HG03196 (cell line): ENCODE results near the gene HSPA9.

Experiments
- ATAC-seq: cut with Tn5 transposase; IDR thresholded peaks from one replicate; pipeline ENCODE4 v1.9.1; 2021; ENCODE audit not compliant: unreplicated experiment

The HSPA9 gene

GRCh38 chr5:138575194-138576015 is at the start of gene HSPA9:
HSPA9 (minus strand) TSS chr5:138575401; CDS start chr5:138575318, 83 bp downstream.
- peak; percentile 89 for ATAC-seq

DNA sequence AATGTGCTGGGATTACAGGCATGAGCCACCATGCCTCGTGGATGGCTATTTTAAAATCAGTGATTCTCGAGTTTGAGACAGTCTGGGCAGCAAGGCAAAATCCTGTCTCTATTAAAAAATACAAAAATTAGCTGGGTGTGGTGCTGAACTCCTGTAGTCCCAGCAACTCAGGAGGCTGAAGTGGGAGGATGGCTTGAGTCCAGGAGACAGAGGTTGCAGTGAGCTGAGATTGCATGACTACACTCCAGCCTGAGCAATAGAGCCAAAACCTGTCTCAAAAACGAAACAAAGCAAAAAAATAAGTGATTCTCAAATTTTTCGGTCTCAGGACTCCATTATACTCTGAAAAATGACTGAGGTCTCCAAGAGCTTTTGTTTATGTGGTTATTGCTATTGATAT is 47.9 kb upstream of the HSPA9 start:
- no peak for ATAC-seq

DNA sequence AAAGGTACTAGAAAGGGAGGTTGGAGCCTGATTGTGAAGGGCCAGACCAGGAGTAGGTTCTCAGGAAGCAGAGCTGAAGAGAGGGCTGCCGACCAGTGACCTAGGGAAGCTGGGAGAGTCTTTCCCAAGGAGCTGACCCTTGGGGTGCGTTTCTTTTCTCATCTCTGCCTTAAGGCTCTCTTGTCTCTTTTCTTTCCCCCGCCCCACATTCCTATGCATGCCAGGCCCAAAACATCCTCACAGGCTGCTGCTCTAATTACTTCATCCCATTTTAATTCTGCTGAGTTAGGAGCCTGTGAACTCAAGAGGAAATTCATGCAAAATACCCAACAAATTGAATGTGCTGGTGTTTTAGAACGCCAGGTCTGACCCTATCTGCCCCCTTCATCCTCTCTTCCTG is 46.9 kb upstream of the HSPA9 start:
- ATAC-seq: no peak

DNA sequence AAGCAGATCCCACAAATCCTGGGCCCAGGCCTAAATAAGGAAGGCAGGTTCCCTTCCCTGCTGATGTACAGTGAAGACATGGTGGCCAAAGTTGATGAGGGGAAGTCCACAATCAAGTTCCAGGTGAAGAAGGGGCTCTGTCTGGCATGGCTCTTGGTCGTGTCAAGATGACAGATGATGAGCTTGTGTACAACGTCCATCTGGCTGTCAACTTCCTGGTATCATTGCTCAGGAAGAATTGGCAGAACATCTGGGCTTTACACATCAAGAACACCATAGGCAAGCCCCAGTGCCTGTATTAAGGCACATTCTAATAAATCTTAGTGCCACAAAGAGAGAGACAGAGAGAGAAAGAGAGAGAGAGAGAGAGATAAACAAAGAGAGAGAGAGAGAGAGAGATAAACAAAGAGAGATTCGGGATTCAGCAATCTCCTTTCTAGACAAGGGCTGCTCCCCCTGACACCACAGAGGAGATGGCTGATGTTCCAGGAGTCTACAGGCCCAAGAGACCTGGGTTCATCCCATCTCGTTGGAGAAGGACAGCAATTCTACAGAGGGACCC is 45.5 kb upstream of the HSPA9 start:
- ATAC-seq: no peak

DNA sequence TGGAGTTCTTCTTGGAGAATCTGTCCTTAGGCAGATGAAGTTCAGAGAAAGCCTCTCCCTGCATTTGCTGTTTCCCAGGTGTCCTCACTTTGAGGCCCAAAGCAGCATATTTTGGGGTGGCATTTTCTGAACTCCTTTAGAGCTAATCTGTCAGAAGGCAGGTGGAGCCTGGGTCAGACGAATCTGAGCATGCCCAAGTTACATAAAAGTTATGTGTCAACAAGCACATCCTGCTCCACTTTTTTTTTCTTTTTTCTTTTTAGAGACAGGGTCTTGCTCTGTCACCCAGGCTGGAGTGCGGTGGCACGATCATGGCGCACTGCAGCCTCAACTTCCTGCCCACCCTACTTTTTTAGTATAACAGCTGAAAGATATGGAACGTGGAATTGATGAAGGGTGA is 41.3 kb upstream of the HSPA9 start:
- no peak for ATAC-seq

DNA sequence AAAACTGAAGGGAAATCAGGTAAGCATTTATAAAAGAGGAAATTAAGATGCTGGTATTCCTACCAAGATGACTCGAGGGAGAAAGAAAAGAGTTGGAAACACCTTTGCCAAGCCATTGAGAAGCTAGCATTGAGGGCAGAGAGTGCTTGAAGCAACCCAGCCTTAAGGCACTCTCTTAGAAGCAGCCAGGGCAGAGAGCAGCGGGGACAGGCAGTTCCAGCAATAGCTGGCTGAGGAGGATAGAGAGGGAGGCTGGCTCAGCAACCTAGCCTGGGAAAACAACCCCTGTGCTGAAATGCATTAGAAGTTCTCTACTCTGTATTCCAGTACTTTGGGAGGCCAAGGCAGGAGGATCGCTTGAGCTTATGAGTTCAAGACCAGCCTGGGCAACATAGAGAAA is 40.3 kb upstream of the HSPA9 start:
- no peak for ATAC-seq

DNA sequence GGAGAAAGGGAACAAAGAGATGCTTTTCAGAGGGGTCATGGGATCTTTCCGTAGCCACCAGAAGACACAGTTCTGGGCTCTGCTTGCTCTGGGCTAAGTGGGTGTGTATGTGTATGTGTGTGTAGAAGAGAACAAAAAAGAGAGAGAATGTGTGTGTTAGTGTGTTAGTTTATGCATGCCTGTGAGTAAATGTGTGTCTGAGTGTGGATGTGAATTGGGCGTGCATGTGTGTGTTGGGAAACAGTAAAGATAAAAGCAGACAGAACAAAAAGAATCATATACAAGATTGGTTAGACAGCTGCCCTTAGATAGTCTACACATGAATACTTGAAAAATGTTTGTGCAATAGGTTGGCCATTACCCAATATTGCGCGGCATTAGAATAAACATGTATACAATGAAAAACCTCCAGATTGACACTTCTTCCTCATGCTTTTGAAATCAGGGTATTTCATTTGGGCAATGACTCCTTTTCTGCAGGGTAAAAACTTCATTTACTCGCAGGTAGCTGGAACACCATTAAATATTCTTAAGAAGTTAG is 36.5 kb upstream of the HSPA9 start:
- ATAC-seq: no peak

DNA sequence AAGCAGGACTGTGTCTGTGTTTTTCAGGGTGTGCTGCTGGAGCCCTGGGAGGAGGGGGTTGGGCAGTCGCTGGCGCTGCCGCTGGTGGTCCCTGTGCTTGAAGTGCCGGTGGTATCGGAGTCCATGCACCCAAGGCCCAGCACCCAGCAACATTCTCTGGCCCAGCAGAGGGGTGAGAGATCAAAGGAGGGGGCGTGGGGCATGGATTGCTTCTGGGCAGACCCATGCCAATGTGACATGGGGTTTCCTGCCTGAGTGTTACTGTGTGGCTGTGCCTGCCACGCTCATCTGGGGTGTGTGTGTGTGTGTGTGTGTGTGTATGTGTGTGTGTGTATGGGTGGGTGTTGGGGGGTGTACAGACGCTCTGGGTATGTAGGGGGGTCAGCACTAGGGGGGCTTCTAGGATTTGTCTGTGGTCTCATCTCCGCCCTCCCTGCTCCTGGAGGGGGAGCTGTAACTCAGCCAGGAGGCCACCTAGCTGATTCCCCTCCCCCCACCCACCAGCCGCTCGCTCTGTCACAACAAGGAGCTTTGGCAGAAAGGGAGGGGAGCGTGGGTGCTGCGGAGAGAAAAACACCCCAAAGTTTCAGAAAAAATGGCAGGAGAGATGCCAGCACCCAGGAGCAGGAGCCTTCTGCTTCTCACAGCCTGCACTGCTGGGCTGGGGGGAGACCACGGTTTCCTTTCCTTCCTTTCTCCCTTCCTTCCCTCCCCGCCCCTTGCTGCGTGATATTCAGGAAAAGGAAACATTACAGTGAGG is 35.9 kb upstream of the HSPA9 start:
- ATAC-seq: no peak

DNA sequence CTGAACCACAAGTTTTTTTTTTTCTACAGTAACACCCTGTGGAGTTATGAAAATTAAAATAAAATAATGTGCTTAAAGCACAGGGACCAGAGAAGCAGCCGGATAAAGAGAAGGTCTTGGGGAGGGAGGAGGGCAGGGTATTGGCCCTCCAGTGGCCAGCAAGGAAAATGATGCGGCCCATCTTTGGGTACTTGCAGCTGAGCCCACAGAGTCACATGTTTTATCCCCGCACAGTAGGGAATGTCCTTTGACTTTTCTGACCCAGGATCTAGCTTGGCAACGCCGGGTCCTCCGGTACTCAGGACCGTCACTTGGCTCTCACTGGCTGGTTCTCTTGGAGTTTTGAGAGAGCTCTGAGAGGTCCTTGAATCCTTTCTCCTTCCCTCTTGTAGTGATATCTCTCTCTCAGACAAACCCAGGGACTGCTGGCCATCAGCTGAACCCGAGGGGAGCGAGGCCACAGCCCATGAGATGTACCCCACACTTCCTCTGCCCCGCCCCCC is 35.3 kb upstream of the HSPA9 start:
- no peak for ATAC-seq

- ATAC-seq: no peak
These were observed 31.3 kb upstream of the HSPA9 start for GRCh38 chr5:138606378-138607064.

DNA sequence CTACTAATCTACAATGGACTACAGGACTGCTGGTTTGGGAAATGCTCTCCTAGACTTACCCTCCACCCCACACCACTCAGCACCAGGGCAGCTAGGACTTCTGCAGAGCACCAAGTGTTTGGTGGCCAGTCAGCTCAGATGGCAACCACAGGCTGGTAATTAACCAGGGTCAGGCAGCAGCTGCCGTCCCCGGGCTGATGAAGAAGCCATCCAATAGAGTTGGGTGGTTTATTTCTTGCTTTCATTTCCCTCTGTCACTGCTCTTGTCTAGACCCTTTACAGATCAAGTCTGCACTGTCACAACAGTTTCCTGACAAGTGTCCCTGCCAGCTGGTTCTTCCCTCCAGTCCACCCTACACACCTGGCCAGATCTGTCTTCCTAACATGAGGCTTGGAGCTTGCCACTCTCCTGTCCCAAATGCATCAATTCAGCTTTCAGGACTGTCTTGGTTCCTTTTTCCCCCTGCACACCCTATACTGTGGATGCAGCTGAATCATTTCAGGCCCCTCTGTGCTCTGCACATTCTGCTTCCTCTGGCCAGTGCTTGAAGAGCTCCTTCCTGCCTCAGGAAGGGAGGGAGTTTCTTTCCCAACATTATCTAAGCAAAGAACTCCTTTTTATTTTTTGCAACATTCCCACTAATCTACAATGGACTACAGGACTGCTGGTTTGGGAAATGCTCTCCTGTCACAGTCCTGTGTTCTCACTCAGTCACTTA is 30.2 kb upstream of the HSPA9 start:
- peak; percentile 76 for ATAC-seq

DNA sequence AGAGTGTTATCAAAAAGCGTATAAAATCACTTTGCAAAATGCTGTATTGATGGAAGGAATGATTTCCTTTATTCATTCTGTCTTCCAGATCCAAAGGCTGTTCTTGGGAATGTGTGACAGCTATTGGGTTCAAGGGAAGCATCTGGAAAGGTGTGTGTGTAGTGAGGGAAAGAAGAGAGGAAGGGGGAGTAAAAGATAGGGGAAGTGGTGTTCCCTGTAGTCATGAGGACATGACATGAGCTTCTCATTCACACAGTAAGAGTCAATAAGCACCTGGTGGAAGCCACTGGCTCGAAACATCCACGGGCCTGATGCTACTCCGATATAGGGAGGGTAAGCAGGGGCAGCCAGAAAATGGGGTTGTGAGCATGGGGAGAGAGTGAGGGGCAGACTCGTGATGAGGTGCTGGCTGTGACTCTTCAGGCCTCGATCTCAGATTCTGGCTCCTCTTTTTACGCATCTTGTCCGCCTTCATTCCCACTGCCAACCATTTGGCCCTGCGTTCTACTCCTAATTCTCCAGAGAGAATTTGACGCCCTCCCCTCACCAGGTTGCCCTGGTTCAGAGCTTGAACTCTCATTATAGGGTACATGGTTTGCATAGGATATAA is 29.1 kb upstream of the HSPA9 start:
- ATAC-seq: no peak

DNA sequence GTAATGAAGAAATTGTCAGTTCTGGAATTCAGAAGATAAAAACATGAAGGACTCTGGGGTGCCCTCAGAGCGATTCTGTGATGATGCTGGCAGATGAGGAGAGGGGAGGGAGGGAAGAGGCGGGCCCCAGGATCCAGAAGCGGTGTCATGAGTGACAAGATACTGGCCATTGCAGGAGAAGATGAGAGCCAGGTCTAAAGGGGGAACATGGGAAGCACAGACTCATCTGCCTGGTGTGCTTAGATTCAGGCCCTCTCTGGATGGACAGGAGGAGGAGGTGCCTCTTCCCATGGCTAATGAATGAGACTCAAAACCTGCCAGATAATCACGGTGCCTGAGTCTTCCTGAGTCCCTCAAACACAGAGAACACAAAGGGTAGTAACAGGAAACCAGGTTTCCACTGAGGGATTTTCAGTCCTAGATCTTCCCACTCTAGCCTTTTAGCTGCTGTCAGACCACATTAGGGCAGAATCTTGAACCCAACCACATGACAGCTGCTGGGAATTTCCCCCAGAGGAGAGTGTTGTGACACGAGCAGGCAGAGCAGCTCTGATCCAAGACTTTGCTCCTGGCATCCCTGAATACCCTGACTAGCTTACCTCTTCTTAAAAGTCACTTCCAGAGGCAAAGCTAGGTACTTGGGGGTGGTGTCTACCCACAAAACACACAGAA is 28.2 kb upstream of the HSPA9 start:
- no peak for ATAC-seq

- no peak for ATAC-seq
These were observed 27.3 kb upstream of the HSPA9 start for GRCh38 chr5:138602371-138603000.

DNA sequence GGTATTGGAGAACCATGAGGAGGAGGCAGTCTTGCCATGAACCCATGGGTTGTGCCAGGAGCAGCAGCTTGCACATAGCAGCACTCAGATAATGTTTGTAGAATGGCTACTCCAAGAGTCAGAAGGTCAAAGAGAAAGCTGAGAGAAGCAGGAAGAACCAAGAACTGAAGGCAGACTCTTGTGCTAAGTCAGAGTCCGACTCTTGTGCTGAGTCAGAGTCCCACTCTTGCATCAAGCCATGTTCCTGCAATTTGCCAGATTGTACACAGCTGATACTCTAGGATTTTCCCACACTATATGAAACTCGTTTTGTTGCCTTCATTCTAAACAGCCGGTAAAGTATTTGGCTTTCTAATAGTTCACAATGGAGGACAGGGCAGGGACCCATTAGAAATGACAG is 26.2 kb upstream of the HSPA9 start:
- ATAC-seq: no peak

DNA sequence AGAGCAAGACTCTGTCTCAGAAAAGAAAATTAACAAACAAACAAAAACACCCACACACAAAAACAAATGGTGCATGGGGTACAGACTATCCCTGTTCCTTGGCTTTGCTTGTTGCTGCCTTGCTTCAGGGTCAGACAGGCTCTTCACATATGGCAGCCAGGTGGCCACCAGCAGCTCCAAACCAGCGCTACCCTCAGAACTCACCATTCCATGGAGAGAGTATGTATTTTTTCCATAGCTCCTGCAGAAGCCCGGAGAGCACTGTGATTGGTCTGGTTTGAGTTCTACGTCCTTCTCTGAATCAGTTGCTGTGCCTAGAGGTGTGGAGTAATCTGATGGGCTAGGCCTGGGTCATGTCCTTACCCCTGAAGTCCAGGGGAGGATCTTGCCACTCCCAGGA is 25.2 kb upstream of the HSPA9 start:
- no peak for ATAC-seq

- ATAC-seq: no peak
These were observed 22.6 kb upstream of the HSPA9 start for GRCh38 chr5:138597661-138598400.
